NCI-H345 treated with DMSO at 0.1 percent for 48 hours (cell line): Measurements from ENCODE around the gene GPATCH2L.

ENCODE experiments used
- DNase-seq: peaks from one replicate; lab custom pipeline; 2025; ENCODE audit not compliant: unreplicated experiment; lab: John Stamatoyannopoulos, UW

The GPATCH2L gene

DNA sequence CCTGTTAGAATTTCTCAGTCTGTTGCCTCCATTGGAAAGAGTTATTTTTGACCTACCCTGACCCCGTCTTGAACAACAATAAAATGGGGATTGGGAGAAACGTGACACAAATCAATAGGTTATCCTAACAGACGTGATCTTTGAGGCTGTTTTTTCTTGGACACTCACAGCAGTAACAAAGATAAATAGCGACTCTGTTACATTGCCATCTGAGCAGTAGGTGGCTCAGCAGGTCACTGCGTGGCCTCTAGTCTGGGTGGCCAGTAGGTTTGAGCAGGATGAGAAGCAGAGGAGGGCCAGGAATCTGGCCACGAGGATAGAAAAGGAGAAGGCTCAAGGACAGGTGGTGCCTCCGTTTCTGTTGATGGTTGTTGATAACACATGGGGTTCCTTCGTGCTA lies 101.4 kb downstream of the GPATCH2L start:
- no peak for DNase-seq

DNA sequence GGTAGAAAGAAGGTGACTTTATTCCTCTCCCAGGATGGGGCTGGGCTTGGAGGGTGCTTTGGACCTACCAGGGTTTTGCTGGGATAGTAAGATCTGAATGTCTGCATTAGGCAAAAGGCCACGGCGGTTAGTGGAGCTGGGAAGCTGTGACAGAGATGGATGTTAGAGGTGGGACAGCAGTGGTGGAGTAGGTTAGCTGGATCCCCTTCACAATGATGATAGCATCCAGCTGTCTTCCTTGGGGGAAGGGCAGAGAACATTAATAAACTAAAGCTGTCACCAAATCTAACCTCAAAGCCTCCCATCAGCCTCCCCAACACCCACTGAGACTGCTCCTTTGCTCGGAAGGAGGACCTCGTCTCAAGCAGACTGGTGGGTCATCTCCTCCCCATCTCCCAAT lies 104.8 kb downstream of the GPATCH2L start:
- DNase-seq = no peak

DNA sequence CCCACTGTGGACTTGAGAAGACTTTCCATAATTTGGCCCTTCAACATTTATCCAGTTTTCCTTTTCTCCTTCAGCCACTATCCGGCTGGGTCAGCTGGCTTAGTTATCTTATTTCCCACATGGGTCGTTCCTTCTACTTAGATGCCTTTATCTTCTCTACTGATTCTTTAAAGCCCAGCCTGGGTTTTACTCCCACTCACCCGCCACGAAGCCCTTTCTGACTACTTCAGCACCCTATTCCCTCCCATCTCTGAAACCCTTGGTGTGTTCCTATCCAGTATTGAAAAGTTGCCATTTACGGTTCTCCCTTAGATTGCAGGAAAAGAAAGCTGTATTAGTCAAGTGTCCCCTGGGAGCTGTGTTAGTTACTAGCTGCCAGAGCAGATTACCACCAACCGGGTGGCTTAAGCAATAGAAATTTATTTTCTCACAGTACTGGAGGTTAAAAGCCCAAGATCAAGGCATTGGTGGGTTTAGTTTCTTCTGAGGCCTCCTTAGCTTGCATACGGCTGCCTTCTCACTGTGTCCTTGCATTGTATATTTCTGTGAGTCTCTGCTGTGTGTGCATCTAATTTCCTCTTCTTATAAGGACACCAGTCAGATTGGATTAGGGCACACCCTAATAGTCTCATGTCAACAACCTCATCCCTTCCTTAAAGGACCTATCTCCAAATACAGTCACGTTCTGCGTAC lies 105.5 kb downstream of the GPATCH2L start:
- no peak for DNase-seq

DNA sequence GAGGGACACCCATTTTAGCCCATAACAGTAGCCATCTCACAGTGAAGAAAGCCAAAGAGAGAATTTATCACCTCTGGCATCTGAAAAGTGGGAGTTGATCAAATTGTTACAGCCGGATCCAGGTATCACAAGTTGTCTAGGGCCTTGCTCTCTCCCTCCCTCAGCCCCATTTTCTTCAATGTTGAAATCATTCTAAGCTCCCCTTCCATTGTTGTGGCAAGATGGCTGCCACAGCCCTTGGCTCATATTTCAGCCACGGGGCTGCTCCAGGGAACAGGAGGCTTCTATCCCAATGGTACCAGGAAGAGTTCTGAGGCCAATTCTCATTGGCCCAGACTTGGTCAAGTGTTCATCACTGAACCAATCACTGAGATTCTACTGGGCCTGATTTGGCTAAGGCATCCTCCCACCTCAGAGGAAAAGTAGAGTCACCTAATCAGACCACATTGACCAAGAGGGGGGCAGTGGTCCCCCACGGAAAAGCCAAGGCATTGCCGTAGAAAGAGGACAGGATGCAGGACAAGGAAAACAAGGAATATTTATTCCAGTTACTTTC lies 106.2 kb downstream of the GPATCH2L start:
- DNase-seq = no peak

DNA sequence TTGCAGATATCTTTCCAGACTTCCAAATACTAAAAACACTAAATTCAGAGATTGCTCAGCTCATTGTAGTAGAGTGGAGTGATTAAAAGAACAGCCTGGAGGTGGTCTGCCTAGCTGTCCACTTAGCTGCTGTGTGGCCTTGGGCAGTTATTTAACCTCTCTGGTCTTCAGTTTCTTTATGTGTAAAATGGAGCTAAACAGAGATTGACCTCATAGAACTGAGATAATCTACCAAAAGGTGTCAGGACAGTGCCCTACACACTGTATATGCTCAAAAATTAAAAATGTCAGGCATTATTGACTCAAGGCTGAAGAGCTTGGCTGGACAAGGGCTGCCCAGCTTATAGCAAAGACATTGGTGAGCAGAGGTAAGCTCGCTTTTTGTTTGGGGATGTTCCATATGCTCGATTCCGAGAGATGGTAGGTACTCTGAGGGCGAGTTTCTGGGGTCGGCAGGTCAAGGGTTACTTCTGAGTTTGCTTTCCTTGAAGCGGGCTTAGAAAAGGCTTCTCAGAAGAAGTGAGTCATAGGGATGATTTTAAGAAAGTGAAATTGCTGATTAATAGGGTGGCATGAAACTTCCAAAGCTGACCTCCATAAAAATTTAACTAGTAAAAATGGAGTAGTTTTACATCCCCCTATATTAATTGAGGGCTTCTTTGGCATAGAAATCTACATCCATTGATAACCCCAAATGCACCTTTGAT lies 107.5 kb downstream of the GPATCH2L start:
- DNase-seq = no peak

DNA sequence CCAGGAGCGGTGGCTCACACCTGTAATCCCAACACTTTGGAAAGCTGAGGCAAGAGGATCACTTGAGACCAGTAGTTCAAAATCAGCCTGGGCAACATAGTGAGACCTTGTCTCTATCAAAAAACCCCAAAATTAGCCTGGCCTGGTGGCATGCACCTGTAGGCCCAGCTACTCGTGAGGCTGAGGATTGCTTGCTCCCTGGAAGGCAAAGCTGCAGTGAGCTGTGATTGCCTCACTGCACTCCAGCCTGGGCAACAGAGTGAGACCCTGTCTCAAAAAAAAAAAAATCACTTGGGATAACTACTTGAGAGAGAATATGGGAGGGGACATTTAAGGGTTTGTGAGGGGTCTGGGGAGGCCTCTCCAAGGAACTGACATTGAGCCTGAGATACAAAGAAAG lies 109.0 kb downstream of the GPATCH2L start:
- DNase-seq = no peak

DNA sequence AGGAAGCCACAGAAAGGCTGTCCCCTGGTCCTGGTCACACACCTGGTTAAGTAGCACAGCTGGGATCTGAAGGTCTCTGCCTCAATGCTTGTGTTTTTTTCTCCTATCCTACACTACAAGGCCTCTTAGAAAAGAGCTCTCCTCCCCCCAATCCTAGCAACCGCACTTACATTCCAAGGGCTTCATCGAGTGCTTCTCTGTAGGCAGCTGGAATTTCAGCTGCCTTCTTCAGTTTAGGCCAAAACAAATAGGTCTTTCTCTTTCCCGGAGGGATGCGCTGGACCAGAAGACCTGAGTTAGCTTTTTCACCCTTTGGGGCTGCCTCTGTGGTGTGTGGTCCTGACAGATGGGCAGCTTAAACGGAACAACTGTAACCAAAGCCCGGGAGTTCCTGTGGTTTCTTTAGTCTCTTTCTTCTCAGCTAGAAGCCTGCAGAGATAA lies 109.7 kb downstream of the GPATCH2L start:
- no peak for DNase-seq

DNA sequence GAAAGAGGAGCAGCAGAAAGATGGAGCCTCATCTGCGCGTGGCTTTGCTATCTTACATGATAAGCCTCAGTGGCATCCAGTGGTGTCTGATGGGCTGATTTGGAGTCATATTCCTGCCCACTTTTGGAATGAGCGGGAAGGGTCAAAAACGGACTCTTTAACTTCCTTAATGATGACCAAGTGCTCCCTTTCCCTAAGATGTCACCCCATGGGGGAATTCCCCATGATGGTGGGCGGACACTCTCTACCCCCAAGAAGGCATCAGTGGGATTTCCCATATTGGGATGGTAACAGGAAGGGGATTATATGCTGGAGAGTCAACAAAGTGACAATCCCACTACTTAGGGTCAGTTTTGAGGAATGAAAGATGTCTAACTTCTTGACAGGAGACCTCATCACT lies 110.9 kb downstream of the GPATCH2L start:
- no peak for DNase-seq
